NCI-H146 treated with DMSO at 0.1 percent for 48 hours (cell line): ENCODE measurements around the gene SKAP1.
"Not testable (repeated sequence)": the region's sequence is repeated elsewhere in the genome, so short reads cannot be mapped to it uniquely, and the experiment has no call there.

Experiments
- DNase-seq: peaks from one replicate; lab custom pipeline; 2025; ENCODE audit not compliant: unreplicated experiment; lab: John Stamatoyannopoulos, UW

The SKAP1 gene

DNA sequence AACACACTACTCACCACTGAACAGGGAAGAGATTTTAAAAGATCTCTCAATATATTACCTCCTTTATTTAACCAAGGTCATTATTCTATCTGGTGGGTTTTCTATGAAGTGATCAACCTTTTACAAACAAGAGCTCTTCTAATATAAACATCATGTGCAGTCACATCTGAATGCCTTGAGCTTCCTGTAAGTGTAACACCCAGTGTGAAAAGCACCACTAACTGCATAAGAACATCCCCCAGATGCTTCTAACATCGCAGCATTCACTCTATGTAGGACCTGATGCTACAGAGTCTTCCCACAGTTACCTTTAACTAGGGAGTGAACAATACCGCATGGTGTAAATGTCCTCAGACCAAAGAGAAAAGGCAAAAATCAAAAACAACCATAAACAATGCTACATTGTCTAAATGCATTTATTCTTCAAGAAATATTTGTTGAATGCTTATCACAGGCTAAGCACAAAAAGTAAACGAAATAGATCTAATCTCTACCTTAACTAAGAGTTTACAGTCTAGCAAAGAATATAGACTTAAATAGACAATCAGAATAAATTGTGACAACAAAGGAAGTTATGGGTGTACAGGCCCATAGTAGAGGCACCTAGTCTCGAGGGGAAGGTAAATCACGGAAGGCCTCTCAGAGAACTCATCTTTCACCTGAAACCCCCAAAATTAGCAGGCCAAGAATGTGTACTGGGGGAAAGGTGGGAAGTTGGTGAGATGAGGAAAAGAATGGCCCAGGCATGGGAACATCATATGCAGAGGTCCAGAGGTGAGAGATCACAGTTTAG lies 16.2 kb downstream of the SKAP1 start:
- no peak for DNase-seq

DNA sequence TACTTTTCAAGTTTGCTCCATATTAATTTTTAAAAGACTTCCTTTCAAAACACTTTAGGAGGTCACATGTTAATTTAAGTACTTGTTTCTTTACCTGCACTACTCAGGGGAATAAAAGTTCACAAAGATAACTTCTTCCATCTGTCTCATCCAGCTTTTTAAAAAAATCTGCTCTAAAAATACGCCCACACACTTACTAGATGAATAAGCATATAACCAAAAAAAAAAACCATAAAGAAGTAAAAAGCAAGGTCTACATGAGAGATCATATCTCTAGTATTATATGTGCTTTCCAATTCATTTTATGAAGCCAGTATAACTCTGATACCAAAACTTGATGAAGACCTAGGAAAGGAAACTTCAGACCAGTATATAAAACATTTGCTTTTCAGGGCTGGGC lies 17.2 kb downstream of the SKAP1 start:
- no peak for DNase-seq

DNA sequence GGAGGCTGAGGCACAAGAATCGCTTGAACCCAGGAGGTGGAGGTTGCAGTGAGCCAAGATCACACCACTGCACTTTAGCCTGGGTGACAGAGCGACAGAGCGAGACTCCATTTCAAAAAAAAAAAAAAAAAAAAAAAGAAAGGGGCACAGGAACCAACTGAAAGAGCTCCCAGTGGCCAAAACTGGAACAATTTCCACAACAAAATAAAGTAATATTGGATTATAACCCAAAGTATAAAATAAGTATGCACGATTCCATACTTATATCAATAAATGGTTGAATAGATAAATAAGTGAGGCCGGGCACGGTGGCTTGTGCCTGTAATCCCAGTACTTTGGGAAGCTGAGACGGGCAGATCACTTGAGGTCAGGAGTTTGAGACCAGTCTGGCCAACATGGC lies 19.2 kb downstream of the SKAP1 start:
- not testable (repeated sequence) for DNase-seq

DNA sequence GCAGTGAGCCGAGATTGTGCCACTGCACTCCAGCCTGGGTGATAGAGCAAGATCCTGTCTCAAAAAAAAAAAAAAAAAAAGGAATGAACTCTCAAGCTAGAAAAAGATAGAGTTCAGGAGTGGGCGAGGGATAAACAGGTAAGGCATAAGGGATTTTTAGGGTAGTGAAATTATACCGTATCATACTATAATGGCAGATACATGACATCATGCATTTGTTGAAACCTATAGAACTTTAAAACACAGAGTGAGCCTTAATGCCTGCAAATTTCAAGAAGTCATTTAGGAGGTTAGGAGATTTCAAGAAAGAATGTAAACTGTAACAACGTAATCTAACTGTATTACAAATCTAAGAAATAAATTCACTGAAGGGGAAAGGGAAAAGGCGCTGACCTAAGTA lies 20.4 kb downstream of the SKAP1 start:
- no peak for DNase-seq

DNA sequence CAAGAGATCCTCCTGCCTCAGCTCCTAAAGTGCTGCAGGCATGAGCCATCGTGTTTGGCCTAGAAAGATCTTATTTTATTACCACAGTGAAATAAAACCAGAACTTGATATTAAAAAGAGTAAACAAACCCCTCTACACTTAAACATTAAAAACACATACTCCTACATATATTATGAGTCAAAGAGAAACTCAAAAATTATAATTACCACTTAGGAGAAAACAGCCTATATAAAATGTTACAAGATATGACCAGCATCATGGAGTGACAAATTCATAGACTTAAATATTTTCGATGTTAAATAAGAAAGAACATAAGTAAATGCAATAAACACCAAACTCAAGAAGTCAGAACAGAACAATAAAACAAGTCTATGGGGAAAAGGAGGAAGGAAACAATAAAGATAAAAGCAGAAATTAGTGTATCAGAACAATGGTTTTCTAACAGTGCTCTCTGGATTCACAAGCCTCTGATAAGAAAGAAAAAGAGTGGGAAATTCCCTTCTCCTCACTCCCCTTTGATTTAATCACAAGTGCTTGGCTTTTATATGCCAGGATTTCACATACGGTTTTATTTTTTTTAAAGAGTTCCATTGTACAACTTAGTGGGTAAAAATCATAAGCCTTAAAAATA lies 23.0 kb downstream of the SKAP1 start:
- DNase-seq, result no peak

DNA sequence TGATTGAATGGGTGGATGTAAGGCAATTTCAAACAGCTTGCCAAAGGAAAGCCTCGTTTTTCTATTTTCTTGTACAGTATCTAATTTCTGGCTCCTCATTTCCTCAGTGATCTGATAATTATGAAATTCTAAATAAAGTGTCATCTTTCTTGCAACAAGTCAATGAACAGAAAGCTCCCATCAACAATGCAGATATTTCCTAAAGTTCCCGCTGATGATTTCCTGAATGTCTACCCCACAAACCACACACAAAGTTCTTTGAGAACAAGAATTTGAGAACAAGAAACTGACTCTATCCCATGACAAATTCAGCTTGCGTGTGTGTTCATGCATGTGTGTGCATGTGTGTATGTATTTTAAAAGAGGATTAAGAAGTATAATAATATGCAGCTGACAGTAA lies 35.2 kb downstream of the SKAP1 start:
- no peak for DNase-seq

DNA sequence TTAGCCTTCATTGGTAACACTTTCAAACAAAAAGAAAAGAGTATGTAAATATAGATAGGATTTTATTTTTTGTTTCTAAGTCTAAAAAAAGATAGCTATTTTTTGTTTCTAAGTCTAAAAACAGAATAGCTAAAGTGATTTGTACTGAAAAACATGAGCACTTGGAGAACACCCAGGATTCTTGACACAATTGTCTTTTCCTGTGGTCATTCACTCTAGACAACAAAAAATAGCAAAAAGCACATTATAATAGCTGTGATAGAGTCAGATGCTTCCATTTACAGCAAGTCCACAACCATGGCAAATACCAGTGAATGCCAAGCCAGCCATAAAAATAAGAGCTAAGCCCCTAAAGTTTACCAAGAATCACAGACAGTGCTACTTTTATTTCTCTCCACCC lies 36.7 kb downstream of the SKAP1 start:
- DNase-seq, result no peak

DNA sequence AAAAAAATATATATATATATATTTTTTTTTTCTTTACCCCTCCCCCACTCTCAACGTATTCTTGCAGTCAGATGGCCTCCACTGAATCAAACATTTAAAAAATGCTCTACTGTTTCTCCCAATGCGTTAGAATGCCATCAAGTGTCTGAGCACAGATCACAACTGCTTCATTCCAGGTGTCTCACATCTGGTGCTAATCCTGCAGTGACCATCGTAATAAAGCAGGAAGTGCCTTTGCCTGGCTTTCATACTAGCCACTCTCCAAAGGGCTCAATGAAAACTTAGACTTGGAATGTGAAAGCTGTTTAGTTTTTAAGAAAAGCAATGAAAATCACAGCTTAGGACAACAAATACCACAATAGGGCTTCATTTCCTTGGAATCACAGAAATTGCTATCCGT lies 37.2 kb downstream of the SKAP1 start:
- DNase-seq, result no peak

DNA sequence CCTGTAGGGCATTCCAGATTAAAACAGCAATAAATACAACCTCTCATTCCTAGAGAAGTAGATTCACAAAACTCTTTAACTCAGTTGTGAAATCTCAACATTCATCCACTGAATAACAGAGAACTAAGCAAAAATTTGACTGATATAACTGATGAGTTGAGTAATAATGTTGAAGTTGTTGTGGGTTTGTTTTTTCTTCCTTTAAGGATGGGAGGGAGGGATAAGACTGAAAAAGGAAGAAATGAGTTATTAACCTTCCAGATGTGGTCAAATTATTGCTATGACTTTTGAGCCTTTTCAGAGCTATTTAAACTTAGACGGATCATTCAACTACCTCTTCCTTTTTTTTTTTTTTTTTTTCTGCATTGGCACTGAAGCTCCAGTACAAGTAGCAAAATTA lies 38.6 kb downstream of the SKAP1 start:
- no peak for DNase-seq

DNA sequence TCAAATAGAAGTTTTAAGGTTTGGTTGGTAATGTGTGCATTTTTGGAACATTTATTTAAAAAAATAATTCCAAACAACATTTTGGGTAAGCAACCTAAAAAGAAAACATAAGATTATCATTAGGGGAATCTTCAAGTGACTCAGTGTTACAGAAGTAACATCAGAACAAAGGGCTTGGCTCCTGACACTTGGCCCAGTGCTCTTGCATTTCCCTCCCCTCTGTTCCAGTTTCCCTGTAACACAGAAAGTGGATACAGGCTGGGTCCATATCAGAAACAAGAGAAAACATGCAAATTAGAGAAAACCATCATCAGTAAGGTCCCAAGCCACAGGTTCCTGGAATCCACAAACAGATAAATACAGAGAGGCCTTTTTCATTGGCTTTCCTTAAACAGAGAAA lies 40.1 kb downstream of the SKAP1 start:
- no peak for DNase-seq

DNA sequence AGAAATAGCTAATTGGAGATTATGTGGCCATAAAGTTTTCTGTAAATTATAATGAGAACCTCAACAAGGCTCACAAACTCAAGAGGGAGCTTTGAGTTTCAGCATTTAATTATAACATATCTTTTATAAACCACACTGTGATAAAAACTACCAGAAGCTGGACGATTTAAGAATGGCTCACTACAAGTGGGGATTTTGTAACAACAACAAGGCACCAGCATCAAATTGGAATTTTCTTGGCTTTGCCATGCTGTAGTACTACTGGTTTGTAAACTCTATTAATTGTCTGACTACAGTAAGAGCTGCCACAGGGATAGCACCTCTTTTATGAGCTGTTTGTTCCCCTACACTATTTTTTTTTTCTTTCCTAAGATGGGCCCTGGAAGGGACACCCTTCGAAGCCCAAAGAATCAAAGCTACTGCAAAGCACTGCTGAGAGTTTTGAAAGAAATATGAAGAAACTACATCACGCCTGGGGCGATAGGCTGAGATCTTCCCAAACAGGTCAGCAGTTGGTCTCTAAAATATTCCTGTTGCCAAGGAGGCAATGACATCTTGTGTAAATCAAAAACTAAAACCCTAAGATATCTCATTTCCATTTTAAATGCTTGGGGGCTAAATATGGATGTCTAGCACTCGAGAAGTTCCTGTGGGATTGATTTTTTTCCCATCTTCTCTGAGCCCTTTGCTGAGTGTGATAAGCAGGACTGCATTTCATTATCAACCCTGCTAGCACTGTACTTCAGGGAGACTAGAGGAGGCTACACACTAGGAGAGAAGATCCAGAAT lies 40.9 kb downstream of the SKAP1 start:
- no peak for DNase-seq

DNA sequence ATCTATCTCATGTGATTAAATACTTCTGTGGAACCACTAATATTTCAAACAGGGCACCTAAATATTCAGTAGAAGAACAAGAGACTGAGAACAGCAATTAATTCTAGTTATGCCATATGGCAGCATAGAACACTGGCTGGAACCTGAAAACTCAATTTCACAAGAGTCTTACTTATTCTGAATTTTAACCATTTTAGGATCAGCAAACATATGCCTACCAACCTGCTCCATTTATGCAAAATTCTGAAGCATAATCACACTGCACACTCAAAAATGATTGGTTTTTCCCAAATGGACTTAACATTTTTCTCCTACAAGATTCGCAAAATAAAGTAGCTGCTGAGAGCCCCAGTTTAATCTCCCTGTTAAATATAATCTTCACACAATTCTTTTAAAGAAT lies 43.2 kb downstream of the SKAP1 start:
- no peak for DNase-seq

DNA sequence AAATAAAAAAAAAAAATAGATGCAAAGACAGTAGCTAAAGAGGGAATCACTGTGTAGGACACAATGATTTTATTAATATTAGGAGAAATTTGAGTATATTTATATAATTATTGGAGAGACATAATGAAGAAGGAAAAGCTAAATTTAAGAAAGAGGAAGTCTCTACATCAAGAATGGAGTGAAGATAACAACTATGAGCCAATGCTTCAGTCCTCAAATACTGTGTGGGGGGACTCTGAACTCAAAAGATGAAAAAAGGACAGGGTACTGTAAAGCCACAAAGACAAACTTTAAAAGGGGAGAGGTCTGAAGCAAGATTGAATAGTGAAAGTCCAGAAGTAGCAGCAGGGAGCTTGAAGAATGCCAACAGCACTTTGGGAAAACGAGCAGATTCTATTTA lies 44.7 kb downstream of the SKAP1 start:
- DNase-seq, result no peak

DNA sequence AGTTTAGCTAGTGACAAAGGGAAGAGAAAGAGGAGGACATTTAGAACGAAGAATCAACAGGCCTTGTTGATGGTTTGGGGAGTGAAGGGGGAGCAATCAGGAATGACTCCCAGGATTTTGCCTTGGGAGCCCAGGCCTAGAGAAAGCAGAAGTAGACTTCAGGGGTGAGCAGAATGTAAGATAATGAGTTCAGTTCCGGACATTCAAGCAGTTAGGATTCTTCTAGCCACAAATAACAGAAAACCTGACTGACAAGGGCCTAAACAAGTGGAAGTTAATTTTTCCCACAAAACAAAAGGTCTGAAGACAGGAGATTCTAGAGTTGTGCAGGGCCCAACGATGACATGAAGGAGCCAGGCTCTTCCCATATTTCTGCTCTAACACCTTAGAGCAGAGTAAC lies 45.9 kb downstream of the SKAP1 start:
- DNase-seq, result no peak

DNA sequence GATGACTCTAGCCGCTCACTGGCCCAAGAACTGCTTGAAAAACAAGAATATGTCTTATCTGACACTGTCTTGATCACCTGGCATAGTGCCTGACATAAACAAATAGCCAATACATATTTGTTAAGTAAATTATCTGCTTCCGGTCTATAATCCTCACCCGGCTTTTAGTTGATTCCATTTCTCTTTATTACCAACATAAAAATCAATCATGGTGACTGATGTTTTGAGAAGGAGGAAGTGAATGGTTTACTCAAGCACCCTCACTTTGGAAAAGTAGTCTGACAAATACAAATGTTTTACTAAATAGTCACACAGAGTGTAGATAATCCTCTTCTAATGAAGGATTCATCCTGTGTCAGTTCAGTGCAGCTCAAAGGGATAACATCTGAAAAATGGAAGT lies 47.0 kb downstream of the SKAP1 start:
- peak; percentile 64 for DNase-seq

DNA sequence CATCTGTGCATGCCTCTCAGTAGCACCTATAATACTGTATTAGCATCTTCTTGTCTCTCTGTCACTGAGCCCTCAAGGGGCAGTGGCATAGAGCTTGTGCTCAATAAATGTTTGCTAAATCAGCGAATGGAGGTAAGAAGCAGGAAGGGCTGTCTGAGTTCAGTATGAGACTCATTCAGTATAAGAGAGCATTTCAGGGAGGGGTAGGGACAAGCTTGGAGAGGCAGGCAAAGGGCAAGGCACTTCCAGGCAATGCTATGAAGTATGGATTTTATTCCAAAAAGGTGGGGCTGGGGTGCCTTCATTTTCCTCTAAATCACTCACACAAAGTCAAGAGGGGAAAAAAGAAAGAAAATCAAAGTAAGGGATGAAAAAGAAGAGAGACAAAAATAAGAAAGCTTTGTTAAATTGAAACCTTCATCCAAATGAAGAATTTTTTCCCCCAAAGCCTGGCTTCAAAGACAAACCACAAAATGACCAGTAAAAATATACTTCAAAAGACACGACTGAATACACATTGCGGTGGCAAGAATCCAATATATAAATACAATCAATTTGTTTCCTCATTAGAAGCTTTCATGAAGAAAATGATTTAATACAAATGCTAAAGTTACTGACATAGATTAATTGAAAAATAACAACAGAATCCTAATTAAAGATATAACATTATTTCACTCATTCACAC lies 51.2 kb downstream of the SKAP1 start:
- no peak for DNase-seq

DNA sequence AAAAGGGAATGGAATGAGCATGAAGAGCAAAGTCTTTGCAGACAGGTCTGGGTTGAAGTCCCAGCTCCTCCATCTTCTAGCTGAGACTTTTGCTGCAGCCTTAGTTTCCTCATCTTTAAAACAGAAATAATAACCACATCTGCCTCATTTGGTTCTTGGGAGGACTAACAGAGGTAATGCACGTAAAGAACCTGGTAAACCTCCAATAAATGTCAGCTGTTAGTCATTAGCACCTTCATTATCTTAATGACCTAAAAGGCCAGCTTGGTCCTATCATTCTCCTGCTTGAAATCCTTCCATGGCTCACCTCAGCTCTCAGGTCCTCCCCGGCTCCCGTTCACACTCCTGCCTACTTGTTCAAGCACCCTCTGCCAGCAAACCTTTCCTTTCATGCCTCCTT lies 51.8 kb downstream of the SKAP1 start:
- DNase-seq, result no peak

DNA sequence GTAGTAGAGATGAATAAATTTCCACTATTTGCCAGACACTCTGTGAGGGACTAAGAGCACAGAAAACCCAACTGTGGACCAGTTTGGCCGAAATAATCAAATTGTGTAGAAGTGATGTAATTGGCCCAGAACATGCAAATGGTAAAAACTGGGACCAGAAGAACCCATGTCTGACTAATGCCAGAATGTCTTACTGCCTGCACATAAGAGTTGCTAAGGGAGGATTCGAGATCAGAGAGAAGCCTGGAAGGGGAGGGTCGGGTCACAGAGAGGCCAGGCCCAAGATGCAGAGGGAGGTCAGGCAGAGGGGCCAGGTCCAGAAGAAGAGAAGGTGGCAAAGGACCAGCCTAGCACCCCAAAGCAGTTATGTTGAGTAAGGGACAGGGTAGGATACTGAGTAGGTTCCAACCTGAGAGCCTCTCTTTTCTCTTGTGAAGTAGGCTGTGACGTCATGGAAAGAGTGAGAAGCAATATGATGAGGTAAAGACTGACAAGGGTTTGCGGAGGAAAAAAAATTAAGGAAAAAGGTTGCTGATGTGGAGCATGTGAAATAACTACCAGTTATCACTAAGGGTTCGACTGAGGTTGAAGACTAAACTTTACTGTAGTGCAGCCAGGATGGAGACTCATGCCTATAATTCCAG lies 53.2 kb downstream of the SKAP1 start:
- DNase-seq, result no peak

DNA sequence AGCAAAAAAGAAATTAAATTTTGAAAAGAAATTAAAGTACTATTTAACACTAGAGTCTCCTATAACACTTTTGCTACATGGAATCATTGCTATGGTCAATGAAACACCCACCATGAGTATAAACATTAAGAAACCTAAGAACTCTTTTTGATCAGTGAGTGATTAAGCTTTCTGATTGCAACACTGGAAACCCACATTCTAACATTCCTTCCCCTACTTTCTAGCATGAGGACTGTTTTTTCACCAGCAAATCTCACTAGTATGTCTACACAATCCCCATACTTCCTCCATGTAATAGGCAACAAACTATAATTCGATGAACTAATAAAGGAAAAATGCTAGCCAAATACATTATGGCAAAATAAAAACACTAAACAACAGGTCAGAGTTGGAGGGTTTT lies 54.7 kb downstream of the SKAP1 start:
- DNase-seq, result no peak

DNA sequence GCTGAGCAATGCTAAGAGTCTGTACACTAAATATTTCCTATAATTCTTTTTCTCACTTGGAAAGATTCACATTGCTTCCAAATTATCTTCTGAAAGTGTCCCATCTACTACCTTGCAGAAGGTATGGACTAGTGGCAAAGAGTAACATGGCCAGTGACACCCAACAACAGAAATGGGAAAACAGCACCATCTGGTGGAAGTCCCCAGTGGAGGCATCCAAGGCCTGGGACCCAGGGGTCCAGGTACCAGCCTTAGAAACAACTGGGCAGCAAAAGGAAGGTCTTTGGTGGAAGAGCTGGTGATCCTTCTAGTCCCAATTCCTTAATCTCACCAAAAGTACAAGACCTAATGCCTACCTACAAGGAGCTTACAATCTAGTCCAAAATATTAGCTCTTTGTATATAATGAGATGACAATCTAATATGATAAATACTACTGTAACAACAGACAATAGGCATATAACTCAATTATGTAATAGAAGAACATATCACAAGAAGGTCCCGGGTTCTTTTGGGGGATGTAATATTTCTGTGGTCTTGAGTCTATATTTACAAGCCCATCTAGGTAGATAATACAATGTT lies 55.3 kb downstream of the SKAP1 start:
- peak; percentile 24 for DNase-seq

DNA sequence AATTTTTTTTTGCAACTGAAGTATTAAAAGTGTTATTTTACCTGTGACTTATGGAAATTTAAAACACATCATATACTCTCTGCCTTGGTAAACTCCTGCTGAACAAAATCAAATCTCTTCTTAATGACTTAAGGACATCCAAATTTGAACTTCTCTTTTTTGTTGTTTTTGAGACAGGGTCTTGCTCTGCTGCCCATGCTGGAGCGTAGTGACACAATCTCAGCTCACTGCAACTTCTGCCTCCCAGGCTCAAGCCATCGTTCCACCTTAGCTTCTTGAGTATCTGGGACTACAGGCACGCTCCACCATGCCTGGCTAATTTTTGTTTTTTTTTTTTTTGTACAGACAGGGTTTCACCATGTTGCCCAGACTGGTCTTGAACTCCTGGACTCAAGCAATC lies 56.1 kb downstream of the SKAP1 start:
- no peak for DNase-seq
